Esophagus muscularis mucosa (tissue), 4 donors: ENCODE measurements around the gene PRKCB. TPM values are rescaled to one million over a fixed set of nuclear protein-coding genes. Genes with fewer than 3 reads are reported as not detected.

Experiments
- DNase-seq: peaks from one replicate; pipeline ENCODE4 v3.0.0-alpha.2; 2017; ENCODE audit errors: extremely low spot score
- H3K27ac ChIP-seq, 4 donors: fragments of 200-600 bp; sonication (generic); replicated peaks in 1 of 4; 1 replicate in 3 of 4; 2 replicates in 1 of 4; pipeline ENCODE4 v1.5.1; 2016 to 2019; ENCODE audit warnings: mild to moderate bottlenecking in 1 of 4
- H3K27me3 ChIP-seq, 4 donors: fragments of 200-600 bp; sonication (generic); one replicate each; pipeline versions ENCODE4 v1.5.1 to v1.6.0; 2016 to 2019
- H3K36me3 ChIP-seq, 4 donors: fragments of 200-600 bp; sonication (generic); one replicate each; pipeline ENCODE4 v1.5.1; 2016 to 2019
- H3K4me1 ChIP-seq, 4 donors: fragments of 200-600 bp; sonication (generic); one replicate each; pipeline ENCODE4 v1.5.1; 2016 to 2019
- H3K4me3 ChIP-seq, 4 donors: fragments of 200-600 bp; sonication (generic); 1 replicate in 2 of 4; 2 replicates in 2 of 4; pipeline ENCODE4 v1.5.1; 2016 to 2019; ENCODE audit warnings: mild to moderate bottlenecking in 4 of 4, moderate library complexity in 1 of 4
- H3K9me3 ChIP-seq, 4 donors: fragments of 200-600 bp; sonication (generic); 1 replicate in 3 of 4; 2 replicates in 1 of 4; pipeline ENCODE4 v1.5.1; 2016 to 2019
- CTCF ChIP-seq, 3 experiments: fragments of 200-600 bp in 2 of 3; fragments of 450-650 bp in 1 of 3; sonication (generic) in 2 of 3; IDR thresholded peaks; one replicate each; pipeline ENCODE4 v1.5.1; 2017 to 2019; ENCODE audit warnings: antibody characterized with exemption in 3 of 3, mild to moderate bottlenecking in 2 of 3, moderate library complexity in 1 of 3
- EP300 ChIP-seq: sonication (generic); formaldehyde crosslinking; IDR thresholded peaks from one replicate; pipeline ENCODE4 v1.6.1; 2017; ENCODE audit warnings: antibody characterized with exemption
- POLR2A ChIP-seq: fragments of 450-650 bp; IDR thresholded peaks from one replicate; pipeline ENCODE4 v1.6.1; 2017; ENCODE audit warnings: antibody characterized with exemption, moderate library complexity, mild to moderate bottlenecking, low read depth
- POLR2AphosphoS5 ChIP-seq, 2 donors: sonication (generic); formaldehyde crosslinking; IDR thresholded peaks; one replicate each; pipeline ENCODE4 v1.6.1; 2017; ENCODE audit warnings: antibody characterized with exemption in 2 of 2
- WGBS: methylation state at CpG from one replicate; pipeline ENCODE4 v1.1.5; 2018; 5-methylcytosine and 5-hydroxymethylcytosine counted together
- intact Hi-C: fragments of 100-400 bp; cut with DNase I; formaldehyde crosslinking; loops from one replicate; pipeline ENCODE4 v1.15.1; 2023
- total RNA-seq, 4 donors: library from RNA; depleted of rRNA; stranded (reverse); fragments of >200 nt; gene quantifications; one replicate each; pipeline versions ENCODE4 v1.1.0 to v1.2.1, GENCODE V29; 2016

The PRKCB gene
- total RNA-seq, 4 donors from 2014 or later = 5.8 to 15.6 (median 9.7) TPM

GRCh38 chr16:23952971-23953300, 117.2 kb downstream of the PRKCB start:
- 76% methylated on average over 5 of the region's 5 CpGs for WGBS
- no peak overlapping the region for H3K27ac ChIP-seq

GRCh38 chr16:23953476-23953875, 117.7 kb downstream of the PRKCB start:
- intact Hi-C loops = loop anchor here (10.0 kb wide), 1 partner anchor 51 kb away; no protein-coding TSS in a partner anchor
- H3K4me3 ChIP-seq = no peak overlapping the region
- 78% methylated on average over 2 of the region's 2 CpGs for WGBS
- no peak for DNase-seq
- no peaks in the 10 kb centered on the region for H3K9me3 ChIP-seq
- peaks cover 0 to 14% (median 6%) of the 10 kb centered on the region in 4 donors for H3K4me1 ChIP-seq
- TF ChIP-seq CTCF (IDR thresholded peaks at IDR 0.05) (no peak), POLR2AphosphoS5 (IDR thresholded peaks at IDR 0.05) (no peak), EP300 (no peak), POLR2A (no peak)
- no peaks in the 10 kb centered on the region for H3K36me3 ChIP-seq
- no peak overlapping the region for H3K27ac ChIP-seq
- no peaks in the 10 kb centered on the region for H3K27me3 ChIP-seq

More at GRCh38 chr16:23952971-23953300, 117.2 kb downstream of the PRKCB start:
- H3K4me3 ChIP-seq = no peak overlapping the region
- H3K9me3 ChIP-seq = no peaks in the 10 kb centered on the region
- no peaks in the 10 kb centered on the region for H3K27me3 ChIP-seq
- no peak for DNase-seq
- intact Hi-C loops = loop anchor here (10.0 kb wide), 1 partner anchor 52 kb away; no protein-coding TSS in a partner anchor
- H3K4me1 ChIP-seq = peaks cover 0 to 14% (median 6%) of the 10 kb centered on the region in 4 donors
- TF ChIP-seq POLR2AphosphoS5 (IDR thresholded peaks at IDR 0.05) (no peak), POLR2A (no peak), EP300 (no peak), CTCF (IDR thresholded peaks at IDR 0.05) (no peak)
- H3K36me3 ChIP-seq = no peaks in the 10 kb centered on the region

GRCh38 chr16:23955088-23955487, 119.3 kb downstream of the PRKCB start:
- DNase-seq = no peak
- peaks cover 0 to 14% (median 9%) of the 10 kb centered on the region in 4 donors for H3K4me1 ChIP-seq
- H3K4me3 ChIP-seq = no peak overlapping the region
- WGBS = 85% methylated on average over 7 of the region's 7 CpGs
- H3K27me3 ChIP-seq = no peaks in the 10 kb centered on the region
- H3K27ac ChIP-seq = no peak overlapping the region
- H3K9me3 ChIP-seq = no peaks in the 10 kb centered on the region
- TF ChIP-seq EP300 = no peak
- no peak for TF ChIP-seq CTCF (IDR thresholded peaks at IDR 0.05)
- TF ChIP-seq POLR2AphosphoS5 (IDR thresholded peaks at IDR 0.05) = no peak
- TF ChIP-seq POLR2A = no peak
- no peaks in the 10 kb centered on the region for H3K36me3 ChIP-seq
- intact Hi-C loops = loop anchor here (10.0 kb wide), 1 partner anchor 50 kb away; no protein-coding TSS in a partner anchor

GRCh38 chr16:23957287-23957686, 121.5 kb downstream of the PRKCB start:
- no peak for DNase-seq
- whole genome bisulfite sequencing = 81% methylated on average over 2 of the region's 2 CpGs
- H3K4me1 ChIP-seq = peaks cover 0 to 9% (median 6%) of the 10 kb centered on the region in 4 donors
- no peak overlapping the region for H3K4me3 ChIP-seq
- TF ChIP-seq CTCF (IDR thresholded peaks at IDR 0.05) = no peak
- TF ChIP-seq EP300 = no peak
- TF ChIP-seq POLR2AphosphoS5 (IDR thresholded peaks at IDR 0.05) = no peak
- no peak for TF ChIP-seq POLR2A
- no peaks in the 10 kb centered on the region for H3K9me3 ChIP-seq
- no peaks in the 10 kb centered on the region for H3K36me3 ChIP-seq
- no peaks in the 10 kb centered on the region for H3K27me3 ChIP-seq
- no peak overlapping the region for H3K27ac ChIP-seq
- intact Hi-C loops = loop anchor here (10.0 kb wide), 1 partner anchor 48 kb away; no protein-coding TSS in a partner anchor
